ENCODE data around the gene DDX25. TPM values are rescaled to one million over a fixed set of nuclear protein-coding genes. Genes with fewer than 3 reads are reported as not detected.
"Not testable (repeated sequence)": the region's sequence is repeated elsewhere in the genome, so short reads cannot be mapped to it uniquely, and the experiment has no call there.

DDX25 gene
- polyA plus RNA-seq (ENCODE audit: insufficient read length in 4 of 4): 1 to 10 TPM; 4.6 to 5.0 (median 5.0) TPM

- peak in 2 of 4 donors; percentile 20 for DNase-seq (ENCODE audit: low read depth in 4 of 4, low spot score in 3 of 4)
Measured at GRCh38 chr11:125903711-125904659, at the start of gene DDX25. DDX25 (plus strand) TSS chr11:125904508; CDS start chr11:125904518, 10 bp downstream.

GRCh38 chr11:125857670-125858069, 46.6 kb upstream of the DDX25 start:
- DNase-seq (ENCODE audit: low read depth in 4 of 4, low spot score in 3 of 4): not testable (repeated sequence)

- not testable (repeated sequence) for DNase-seq (ENCODE audit: low read depth in 4 of 4, low spot score in 3 of 4)
Measured at GRCh38 chr11:125862786-125863185, 41.5 kb upstream of the DDX25 start.

GRCh38 chr11:125865354-125865753, 39.0 kb upstream of the DDX25 start:
- DNase-seq (ENCODE audit: low read depth in 4 of 4, low spot score in 3 of 4): not testable (repeated sequence)

- DNase-seq (ENCODE audit: low read depth in 4 of 4, low spot score in 3 of 4): no peak
Measured at GRCh38 chr11:125869521-125869920, 34.8 kb upstream of the DDX25 start.

- DNase-seq (ENCODE audit: low read depth in 4 of 4, low spot score in 3 of 4): no peak
Measured at GRCh38 chr11:125871391-125872137, 32.7 kb upstream of the DDX25 start.

- no peak for DNase-seq (ENCODE audit: low read depth in 4 of 4, low spot score in 3 of 4)
Measured at GRCh38 chr11:125872138-125872491, 32.2 kb upstream of the DDX25 start.

- no peak for DNase-seq (ENCODE audit: low read depth in 4 of 4, low spot score in 3 of 4)
Measured at GRCh38 chr11:125873881-125874555, 30.3 kb upstream of the DDX25 start.

- DNase-seq (ENCODE audit: low read depth in 4 of 4, low spot score in 3 of 4): peak; percentile 52 to 63 (median 59)
Measured at GRCh38 chr11:125874556-125875124, 29.7 kb upstream of the DDX25 start.

- no peak for DNase-seq (ENCODE audit: low read depth in 4 of 4, low spot score in 3 of 4)
Measured at GRCh38 chr11:125881291-125881690, 23.0 kb upstream of the DDX25 start.

GRCh38 chr11:125883375-125883774, 20.9 kb upstream of the DDX25 start:
- no peak for DNase-seq (ENCODE audit: low read depth in 4 of 4, low spot score in 3 of 4)

- DNase-seq (ENCODE audit: low read depth in 4 of 4, low spot score in 3 of 4): peak in 2 of 4 donors; percentile 5 to 49
Measured at GRCh38 chr11:125886997-125887372, 17.3 kb upstream of the DDX25 start.

- peak; percentile 82 to 88 (median 84) for DNase-seq (ENCODE audit: low read depth in 4 of 4, low spot score in 3 of 4)
Measured at GRCh38 chr11:125887373-125888324, 16.7 kb upstream of the DDX25 start, which contains the start of gene HYLS1. HYLS1 (plus strand) TSS chr11:125887668; CDS start chr11:125899369, 11,701 bp downstream.

- no peak for DNase-seq (ENCODE audit: low read depth in 4 of 4, low spot score in 3 of 4)
Measured at GRCh38 chr11:125890447-125891100, 13.7 kb upstream of the DDX25 start.

GRCh38 chr11:125892071-125892470, 12.2 kb upstream of the DDX25 start:
- no peak for DNase-seq (ENCODE audit: low read depth in 4 of 4, low spot score in 3 of 4)

GRCh38 chr11:125892994-125893393, 11.3 kb upstream of the DDX25 start:
- DNase-seq (ENCODE audit: low read depth in 4 of 4, low spot score in 3 of 4): no peak

GRCh38 chr11:125901872-125902271, 2.4 kb upstream of the DDX25 start:
- DNase-seq (ENCODE audit: low read depth in 4 of 4, low spot score in 3 of 4): no peak

GRCh38 chr11:125902277-125902926, 1.9 kb upstream of the DDX25 start:
- no peak for DNase-seq (ENCODE audit: low read depth in 4 of 4, low spot score in 3 of 4)
